GM12872 (cell line): ENCODE measurements around the gene GRIK1.

Source experiments
- TF ChIP-seq, protein P1 (sequence below): IDR thresholded peaks from 3 replicates; pipeline ENCODE4 v1.5.1; 2011; ENCODE audit warnings: low read depth, mild to moderate bottlenecking, low read length, moderate library complexity; ENCODE audit not compliant: insufficient read depth

The GRIK1 gene

GRCh38 chr21:29885491-29885890 lies 54.3 kb downstream of the GRIK1 start:
- TF ChIP-seq, protein P1, sequence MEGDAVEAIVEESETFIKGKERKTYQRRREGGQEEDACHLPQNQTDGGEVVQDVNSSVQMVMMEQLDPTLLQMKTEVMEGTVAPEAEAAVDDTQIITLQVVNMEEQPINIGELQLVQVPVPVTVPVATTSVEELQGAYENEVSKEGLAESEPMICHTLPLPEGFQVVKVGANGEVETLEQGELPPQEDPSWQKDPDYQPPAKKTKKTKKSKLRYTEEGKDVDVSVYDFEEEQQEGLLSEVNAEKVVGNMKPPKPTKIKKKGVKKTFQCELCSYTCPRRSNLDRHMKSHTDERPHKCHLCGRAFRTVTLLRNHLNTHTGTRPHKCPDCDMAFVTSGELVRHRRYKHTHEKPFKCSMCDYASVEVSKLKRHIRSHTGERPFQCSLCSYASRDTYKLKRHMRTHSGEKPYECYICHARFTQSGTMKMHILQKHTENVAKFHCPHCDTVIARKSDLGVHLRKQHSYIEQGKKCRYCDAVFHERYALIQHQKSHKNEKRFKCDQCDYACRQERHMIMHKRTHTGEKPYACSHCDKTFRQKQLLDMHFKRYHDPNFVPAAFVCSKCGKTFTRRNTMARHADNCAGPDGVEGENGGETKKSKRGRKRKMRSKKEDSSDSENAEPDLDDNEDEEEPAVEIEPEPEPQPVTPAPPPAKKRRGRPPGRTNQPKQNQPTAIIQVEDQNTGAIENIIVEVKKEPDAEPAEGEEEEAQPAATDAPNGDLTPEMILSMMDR: no peak

- TF ChIP-seq, protein P1: no peak
These were observed 63.9 kb downstream of the GRIK1 start for GRCh38 chr21:29875873-29876272.

DNA sequence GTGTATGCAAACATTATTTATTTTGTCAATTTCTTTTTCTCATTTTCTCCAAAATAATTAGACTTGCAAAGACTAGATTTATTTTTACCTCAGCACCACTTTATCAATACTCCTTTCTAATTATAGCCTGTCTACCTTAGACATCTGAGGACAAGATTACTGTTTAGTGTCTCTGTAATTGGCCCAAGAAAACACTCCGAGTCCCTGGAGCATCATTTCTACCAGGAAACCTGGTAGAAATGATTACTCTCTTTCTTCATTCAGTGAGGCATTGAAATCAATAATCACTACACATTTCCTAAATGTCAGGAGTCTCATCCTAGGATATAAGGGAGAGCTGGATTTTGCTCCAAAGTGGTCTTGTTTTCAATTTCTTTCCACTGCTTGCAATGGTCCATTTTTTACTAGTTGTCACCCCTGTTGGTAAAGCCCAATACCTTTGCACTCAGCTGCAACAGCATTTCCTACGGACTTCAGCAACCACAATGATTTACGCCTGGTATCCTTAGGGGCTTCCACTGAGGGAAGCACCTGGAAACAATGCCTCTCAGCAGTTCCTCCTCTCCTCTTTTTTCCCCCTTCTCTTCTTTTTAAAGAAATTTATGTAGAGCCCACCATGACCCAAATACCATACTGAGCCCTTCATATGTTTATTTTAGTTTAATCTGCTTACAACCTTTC lies 64.6 kb downstream of the GRIK1 start:
- TF ChIP-seq, protein P1: no peak

GRCh38 chr21:29873908-29874307 lies 65.9 kb downstream of the GRIK1 start:
- TF ChIP-seq, protein P1: no peak

GRCh38 chr21:29870814-29871213 lies 69.0 kb downstream of the GRIK1 start:
- TF ChIP-seq, protein P1: no peak

GRCh38 chr21:29867796-29868195 lies 72.0 kb downstream of the GRIK1 start:
- TF ChIP-seq, protein P1: no peak

- TF ChIP-seq, protein P1: no peak
These were observed 79.5 kb downstream of the GRIK1 start for GRCh38 chr21:29860346-29860745.
